Measurements from ENCODE around the gene TPT1. TPM values are rescaled to one million over a fixed set of nuclear protein-coding genes. Genes with fewer than 3 reads are reported as not detected.

The TPT1 gene
- total and polyA plus RNA-seq, 9 donors: 4,694 to 14,373 (median 7,045) TPM

DNA sequence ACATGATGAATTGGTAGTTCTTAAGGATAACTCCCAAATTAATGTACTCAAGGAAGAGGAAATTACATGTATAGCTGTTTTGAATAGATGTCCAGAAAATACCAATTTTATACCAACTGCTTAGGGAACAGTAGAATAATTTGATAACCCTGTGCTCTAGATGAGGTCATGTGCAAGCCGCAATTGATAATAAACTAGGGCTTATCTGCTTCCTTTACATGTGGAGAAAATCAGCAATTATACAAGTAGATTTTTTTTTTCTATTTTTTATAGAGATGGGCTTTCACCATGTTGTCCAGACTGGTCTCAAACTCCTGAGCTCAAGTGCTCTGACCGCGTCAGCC, 9.3 kb downstream of the TPT1 start:
- Histone ChIP-seq H3K36me3 (no peaks in the 10 kb centered on the region), H3K4me1 (ENCODE audit: insufficient read depth) (peaks cover 8% of the 10 kb centered on the region), H3K9me3 (no peaks in the 10 kb centered on the region), H3K27ac (no peak overlapping the region), H3K27me3 (no peaks in the 10 kb centered on the region), H3K4me3 (no peak overlapping the region)
- intact Hi-C loops (cut with DNase I): no loop called here
- 62 to 79% (median 77%) methylated on average over 3 of the region's 3 CpGs for WGBS, 3 donors
- TF ChIP-seq POLR2A (IDR thresholded peaks at IDR 0.05) (no peak), EP300 (IDR thresholded peaks at IDR 0.05) (no peak)
- TF ChIP-seq, protein P1, sequence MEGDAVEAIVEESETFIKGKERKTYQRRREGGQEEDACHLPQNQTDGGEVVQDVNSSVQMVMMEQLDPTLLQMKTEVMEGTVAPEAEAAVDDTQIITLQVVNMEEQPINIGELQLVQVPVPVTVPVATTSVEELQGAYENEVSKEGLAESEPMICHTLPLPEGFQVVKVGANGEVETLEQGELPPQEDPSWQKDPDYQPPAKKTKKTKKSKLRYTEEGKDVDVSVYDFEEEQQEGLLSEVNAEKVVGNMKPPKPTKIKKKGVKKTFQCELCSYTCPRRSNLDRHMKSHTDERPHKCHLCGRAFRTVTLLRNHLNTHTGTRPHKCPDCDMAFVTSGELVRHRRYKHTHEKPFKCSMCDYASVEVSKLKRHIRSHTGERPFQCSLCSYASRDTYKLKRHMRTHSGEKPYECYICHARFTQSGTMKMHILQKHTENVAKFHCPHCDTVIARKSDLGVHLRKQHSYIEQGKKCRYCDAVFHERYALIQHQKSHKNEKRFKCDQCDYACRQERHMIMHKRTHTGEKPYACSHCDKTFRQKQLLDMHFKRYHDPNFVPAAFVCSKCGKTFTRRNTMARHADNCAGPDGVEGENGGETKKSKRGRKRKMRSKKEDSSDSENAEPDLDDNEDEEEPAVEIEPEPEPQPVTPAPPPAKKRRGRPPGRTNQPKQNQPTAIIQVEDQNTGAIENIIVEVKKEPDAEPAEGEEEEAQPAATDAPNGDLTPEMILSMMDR (IDR thresholded peaks at IDR 0.05): no peak
- no peak for DNase-seq

DNA sequence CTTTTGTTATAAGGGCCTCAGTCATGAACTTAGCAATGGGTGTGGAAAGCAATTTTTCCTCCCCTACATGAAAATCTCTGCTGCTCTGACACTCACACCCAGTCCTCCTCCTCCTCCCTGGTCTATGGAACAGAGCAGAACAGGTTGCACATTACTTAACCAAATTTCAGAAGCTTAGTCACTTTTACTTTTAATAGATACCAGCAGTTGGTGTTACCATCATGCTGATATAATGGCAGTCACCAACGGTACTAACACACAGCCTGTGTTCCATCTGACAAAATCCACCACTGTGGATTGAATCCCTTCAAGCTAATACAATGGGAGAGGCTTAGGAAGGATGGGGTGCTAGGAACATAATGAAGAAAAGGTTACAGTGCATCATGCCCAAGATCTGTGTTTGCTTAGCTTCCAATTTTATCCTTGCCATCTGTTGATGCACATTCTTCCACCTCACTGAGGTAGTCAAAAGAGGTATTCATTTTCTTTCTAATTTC, 9.8 kb downstream of the TPT1 start:
- DNase-seq: no peak
- intact Hi-C loops (cut with DNase I): no loop called here
- Histone ChIP-seq H3K4me1 (ENCODE audit: insufficient read depth) (peaks cover 8% of the 10 kb centered on the region), H3K36me3 (no peaks in the 10 kb centered on the region), H3K27me3 (no peaks in the 10 kb centered on the region), H3K9me3 (no peaks in the 10 kb centered on the region), H3K4me3 (no peak overlapping the region), H3K27ac (no peak overlapping the region)
- WGBS, 3 donors: 71 to 79% (median 76%) methylated on average over 1 of the region's 1 CpG
- TF ChIP-seq POLR2A (IDR thresholded peaks at IDR 0.05): no peak
- TF ChIP-seq, protein P1 (IDR thresholded peaks at IDR 0.05): no peak
- TF ChIP-seq EP300 (IDR thresholded peaks at IDR 0.05): no peak

DNA sequence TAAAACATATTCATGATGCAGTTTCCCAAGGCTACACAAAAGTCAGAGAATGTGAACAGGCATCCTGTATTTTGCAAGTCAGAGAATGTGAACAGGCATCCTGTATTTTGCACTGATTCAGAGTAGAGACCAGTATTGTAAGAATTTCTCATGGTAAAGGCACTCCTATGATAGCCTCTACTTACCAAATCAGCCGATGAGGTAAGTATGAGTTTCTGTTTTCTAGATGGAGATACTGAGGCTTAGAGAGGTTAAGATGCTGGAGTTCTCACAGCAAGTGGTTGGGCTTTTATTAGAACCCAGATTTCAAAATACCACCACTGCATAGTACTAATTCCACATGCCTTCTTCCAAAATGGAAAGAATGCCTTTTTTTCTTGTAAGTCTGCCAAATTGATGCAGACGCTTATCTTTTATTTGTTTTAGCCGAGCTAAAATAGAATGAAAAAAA, 12.3 kb downstream of the TPT1 start:
- H3K4me1 ChIP-seq (ENCODE audit: insufficient read depth): peaks cover 11% of the 10 kb centered on the region
- no peak for DNase-seq
- 3 to 7% (median 4%) methylated on average over 3 of the region's 3 CpGs for WGBS, 3 donors
- peak overlapping the region in 1 of 2 donors; percentile 10 for H3K27ac ChIP-seq
- intact Hi-C loops (cut with DNase I): no loop called here
- no peak overlapping the region for H3K4me3 ChIP-seq
- no peaks in the 10 kb centered on the region for H3K36me3 ChIP-seq
- no peaks in the 10 kb centered on the region for H3K9me3 ChIP-seq
- H3K27me3 ChIP-seq: no peaks in the 10 kb centered on the region
- no peak for TF ChIP-seq POLR2A (IDR thresholded peaks at IDR 0.05)
- TF ChIP-seq, protein P1 (IDR thresholded peaks at IDR 0.05): no peak
- no peak for TF ChIP-seq EP300 (IDR thresholded peaks at IDR 0.05)

DNA sequence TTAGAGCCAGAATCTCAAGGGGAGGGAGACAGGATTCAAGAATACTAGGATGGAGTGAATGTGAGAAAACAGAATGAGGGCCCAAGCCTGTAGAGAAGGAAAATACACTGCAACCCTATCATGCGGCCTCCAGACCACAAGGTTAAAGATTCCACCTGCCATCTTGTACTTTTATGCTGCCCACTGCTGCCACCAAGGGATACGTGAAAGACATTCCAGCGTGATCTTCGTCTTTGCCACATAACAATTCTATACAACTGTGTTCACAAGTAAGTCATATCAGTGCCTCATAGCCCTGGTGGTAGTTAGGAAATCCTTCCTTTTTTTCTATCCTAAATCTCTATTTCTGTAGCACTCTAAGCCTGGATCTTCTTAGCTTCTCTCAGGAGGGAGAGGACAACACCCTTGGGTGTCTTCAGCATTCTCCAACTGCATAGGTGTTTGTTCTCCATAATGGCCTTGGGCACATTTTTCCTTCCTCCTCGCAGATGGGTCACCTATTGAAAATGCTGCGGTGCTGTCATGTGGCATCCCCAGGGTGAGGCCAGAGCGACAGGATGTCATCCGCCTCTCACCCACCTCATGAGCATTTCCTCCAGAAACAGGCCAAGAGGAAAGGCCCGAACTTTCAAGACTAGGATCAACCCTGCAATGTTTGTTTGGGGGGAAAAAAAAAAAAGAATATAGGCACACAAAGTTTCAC, 13.6 kb downstream of the TPT1 start:
- no peaks in the 10 kb centered on the region for H3K27me3 ChIP-seq
- H3K27ac ChIP-seq: no peak overlapping the region
- 90 to 94% (median 91%) methylated on average over 9 of the region's 9 CpGs for WGBS, 3 donors
- peaks cover 11% of the 10 kb centered on the region for H3K4me1 ChIP-seq (ENCODE audit: insufficient read depth)
- no peaks in the 10 kb centered on the region for H3K36me3 ChIP-seq
- TF ChIP-seq, protein P1 (IDR thresholded peaks at IDR 0.05): no peak
- TF ChIP-seq POLR2A (IDR thresholded peaks at IDR 0.05): no peak
- TF ChIP-seq EP300 (IDR thresholded peaks at IDR 0.05): no peak
- no peak overlapping the region for H3K4me3 ChIP-seq
- intact Hi-C loops (cut with DNase I): no loop called here
- H3K9me3 ChIP-seq: no peaks in the 10 kb centered on the region
- no peak for DNase-seq

All from ovary (tissue), 9 donors.